Lower leg skin (tissue), 3 donors: ENCODE results near the gene NOP9.

Experiments
- CTCF ChIP-seq, 3 donors: fragments of 450-650 bp; IDR thresholded peaks; one replicate each; pipeline ENCODE4 v1.5.1; 2016; ENCODE audit warnings: antibody characterized with exemption in 3 of 3, mild to moderate bottlenecking in 3 of 3, moderate library complexity in 2 of 3
- POLR2A ChIP-seq, 2 donors: fragments of 450-650 bp; IDR thresholded peaks; one replicate each; pipeline ENCODE4 v1.6.1; 2016 to 2017; ENCODE audit warnings: antibody characterized with exemption in 2 of 2, mild to moderate bottlenecking in 1 of 2, moderate library complexity in 1 of 2

DNA sequence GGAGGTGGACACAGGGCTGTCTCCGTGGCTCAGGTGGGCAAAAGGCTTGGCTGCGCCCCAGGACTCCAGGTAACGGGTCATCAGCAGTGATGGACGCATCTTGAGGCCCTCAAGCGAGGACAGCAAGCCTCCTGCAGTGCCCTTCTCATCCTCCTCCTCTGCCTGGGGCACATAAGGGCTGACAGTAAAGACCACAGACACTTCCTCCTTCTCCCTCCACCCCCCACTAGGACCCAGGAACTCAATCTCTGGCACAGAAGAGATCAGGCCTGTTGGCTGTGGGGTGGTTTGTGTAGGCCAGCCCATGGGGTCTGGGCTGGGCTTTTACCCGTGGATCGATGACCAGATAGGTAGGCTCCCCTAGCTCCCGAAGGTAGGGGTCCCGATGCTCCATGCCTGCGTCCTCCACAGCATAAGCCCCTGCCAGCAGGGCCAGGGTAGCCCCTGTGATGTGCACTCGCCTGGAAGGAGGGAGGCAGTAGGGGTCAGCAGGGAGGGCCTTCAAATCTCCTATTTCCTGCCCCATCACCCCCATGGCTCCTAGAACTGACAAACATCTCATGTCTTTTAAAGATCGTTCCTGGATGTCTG lies 29.5 kb downstream of the NOP9 start:
- no peak for TF ChIP-seq CTCF (IDR thresholded peaks at IDR 0.05)
- TF ChIP-seq POLR2A (IDR thresholded peaks at IDR 0.05), result no peak
